OCI-LY3 (cell line): ENCODE measurements around the gene GALNTL6.

ENCODE experiments used
- EZH2phosphoT487 ChIP-seq: fragments of 200-600 bp; shearing (Covaris generic); IDR thresholded peaks from 2 replicates; pipeline ENCODE4 v1.6.1; 2018; ENCODE audit warnings: antibody characterized with exemption, mixed run types, low read depth
- TF ChIP-seq, protein P1 (sequence below): fragments of 200-600, 300-600 bp; sonication (generic); IDR thresholded peaks from 2 replicates; pipeline ENCODE4 v1.5.1; 2014; ENCODE audit warnings: antibody characterized with exemption, low read length, low read depth

DNA sequence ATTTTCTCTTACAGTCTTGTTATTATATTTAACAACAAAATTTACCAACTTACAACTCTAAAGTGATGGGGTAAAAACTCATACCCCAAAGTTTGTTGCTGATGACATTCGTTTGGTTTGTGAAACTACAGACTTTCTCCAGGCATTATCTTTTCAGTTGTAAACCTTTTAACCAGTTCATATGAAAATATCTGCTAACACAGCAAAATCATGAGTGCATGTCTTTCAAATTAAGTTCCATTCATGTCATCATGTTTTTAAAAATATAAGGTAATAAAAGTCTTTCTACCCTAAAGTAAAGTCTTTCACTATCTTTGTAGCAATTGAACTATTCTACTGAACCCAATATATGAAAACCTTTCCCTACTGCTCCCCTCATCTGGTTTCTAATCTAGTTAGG lies 3.4 kb upstream of the GALNTL6 start:
- TF ChIP-seq, protein P1, sequence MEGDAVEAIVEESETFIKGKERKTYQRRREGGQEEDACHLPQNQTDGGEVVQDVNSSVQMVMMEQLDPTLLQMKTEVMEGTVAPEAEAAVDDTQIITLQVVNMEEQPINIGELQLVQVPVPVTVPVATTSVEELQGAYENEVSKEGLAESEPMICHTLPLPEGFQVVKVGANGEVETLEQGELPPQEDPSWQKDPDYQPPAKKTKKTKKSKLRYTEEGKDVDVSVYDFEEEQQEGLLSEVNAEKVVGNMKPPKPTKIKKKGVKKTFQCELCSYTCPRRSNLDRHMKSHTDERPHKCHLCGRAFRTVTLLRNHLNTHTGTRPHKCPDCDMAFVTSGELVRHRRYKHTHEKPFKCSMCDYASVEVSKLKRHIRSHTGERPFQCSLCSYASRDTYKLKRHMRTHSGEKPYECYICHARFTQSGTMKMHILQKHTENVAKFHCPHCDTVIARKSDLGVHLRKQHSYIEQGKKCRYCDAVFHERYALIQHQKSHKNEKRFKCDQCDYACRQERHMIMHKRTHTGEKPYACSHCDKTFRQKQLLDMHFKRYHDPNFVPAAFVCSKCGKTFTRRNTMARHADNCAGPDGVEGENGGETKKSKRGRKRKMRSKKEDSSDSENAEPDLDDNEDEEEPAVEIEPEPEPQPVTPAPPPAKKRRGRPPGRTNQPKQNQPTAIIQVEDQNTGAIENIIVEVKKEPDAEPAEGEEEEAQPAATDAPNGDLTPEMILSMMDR: no peak
- no peak for TF ChIP-seq EZH2phosphoT487
